Adipocyte (in vitro differentiated cells): ENCODE measurements around the gene KLRC3.
"Not testable (repeated sequence)": the region's sequence is repeated elsewhere in the genome, so short reads cannot be mapped to it uniquely, and the experiment has no call there.

Experiments used
- DNase-seq: peaks from one replicate; pipeline ENCODE4 v3.0.0-alpha.2; 2015; ENCODE audit warnings: low read depth
- H3K27me3 ChIP-seq: replicated peaks from 2 replicates; pipeline ENCODE4 v1.7.0; 2013; ENCODE audit warnings: mild to moderate bottlenecking, low read length, moderate library complexity; ENCODE audit not compliant: control insufficient read depth, insufficient read depth
- H3K36me3 ChIP-seq: 2 replicates; pipeline ENCODE4 v1.7.0; 2013; ENCODE audit warnings: low read length, mild to moderate bottlenecking, moderate library complexity; ENCODE audit not compliant: control insufficient read depth, insufficient read depth, severe bottlenecking
- H3K4me1 ChIP-seq: 2 replicates; pipeline ENCODE4 v1.7.0; 2013; ENCODE audit warnings: mild to moderate bottlenecking, low read length, moderate library complexity; ENCODE audit not compliant: control insufficient read depth, insufficient read depth
- H3K4me3 ChIP-seq: 2 replicates; pipeline ENCODE4 v1.7.0; 2013; ENCODE audit warnings: mild to moderate bottlenecking, low read length, moderate library complexity
- H3K9ac ChIP-seq: 2 replicates; pipeline ENCODE4 v1.7.0; 2013; ENCODE audit warnings: mild to moderate bottlenecking, low read length, moderate library complexity
- H3K9me3 ChIP-seq: 2 replicates; pipeline ENCODE4 v1.7.0; 2013; ENCODE audit warnings: mild to moderate bottlenecking, low read length, moderate library complexity; ENCODE audit not compliant: control insufficient read depth

Gene KLRC3

DNA sequence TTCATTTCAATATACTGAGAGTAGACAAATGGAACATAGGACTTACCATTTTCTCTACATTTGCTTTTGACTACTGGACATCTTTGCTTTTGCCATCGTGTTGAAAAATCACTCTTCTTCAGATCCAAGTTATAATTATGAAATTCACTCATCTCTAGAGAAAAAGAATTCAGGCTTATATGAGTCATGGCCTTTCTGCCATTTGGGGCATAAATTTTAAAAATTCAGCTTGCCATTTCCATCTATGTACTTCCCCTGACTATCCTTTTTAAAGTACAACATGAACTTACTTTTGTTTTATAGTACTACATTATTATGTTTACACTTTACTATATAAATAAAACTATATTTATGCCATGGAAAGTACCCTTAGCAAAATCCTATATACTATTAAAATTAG, 33.5 kb downstream of the KLRC3 start:
- no peak for DNase-seq
- no peak overlapping the region for H3K9ac ChIP-seq
- H3K27me3 ChIP-seq, result no peaks in the 10 kb centered on the region

GRCh38 chr12:10385166-10385613, 35.2 kb downstream of the KLRC3 start:
- Histone ChIP-seq H3K4me3 (peak overlapping the region; percentile 18), H3K27me3 (no peaks in the 10 kb centered on the region), H3K4me1 (peaks cover 22% of the 10 kb centered on the region), H3K9me3 (peaks cover 9% of the 10 kb centered on the region), H3K9ac (no peak overlapping the region), H3K36me3 (no peaks in the 10 kb centered on the region)
- peak; percentile 81 for DNase-seq

More for the DNA sequence above, 33.5 kb downstream of the KLRC3 start:
- Histone ChIP-seq H3K9me3 (peaks cover 9% of the 10 kb centered on the region), H3K4me3 (no peak overlapping the region), H3K4me1 (peaks cover 26% of the 10 kb centered on the region), H3K36me3 (no peaks in the 10 kb centered on the region)

DNA sequence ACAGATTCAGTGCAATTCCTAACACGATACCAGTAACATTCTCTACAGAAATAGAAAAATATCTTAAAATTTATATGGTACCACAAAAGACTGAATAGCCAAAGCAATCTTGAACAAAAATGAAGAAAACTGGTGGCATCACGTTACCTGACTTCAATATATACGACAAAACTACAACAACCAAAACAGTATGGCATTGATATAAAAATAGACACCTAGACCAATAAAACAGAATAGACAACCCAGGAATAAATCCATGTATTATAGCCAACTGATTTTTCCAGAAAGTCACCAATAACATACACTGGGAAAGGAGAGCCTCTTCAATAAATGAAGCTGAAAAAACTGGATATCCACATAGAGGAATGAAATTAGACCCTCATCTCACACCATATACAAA, 36.2 kb downstream of the KLRC3 start:
- no peak overlapping the region for H3K9ac ChIP-seq
- no peaks in the 10 kb centered on the region for H3K36me3 ChIP-seq
- no peaks in the 10 kb centered on the region for H3K27me3 ChIP-seq
- peaks cover 22% of the 10 kb centered on the region for H3K4me1 ChIP-seq
- H3K4me3 ChIP-seq, result no peak overlapping the region
- peaks cover 9% of the 10 kb centered on the region for H3K9me3 ChIP-seq
- DNase-seq, result no peak

DNA sequence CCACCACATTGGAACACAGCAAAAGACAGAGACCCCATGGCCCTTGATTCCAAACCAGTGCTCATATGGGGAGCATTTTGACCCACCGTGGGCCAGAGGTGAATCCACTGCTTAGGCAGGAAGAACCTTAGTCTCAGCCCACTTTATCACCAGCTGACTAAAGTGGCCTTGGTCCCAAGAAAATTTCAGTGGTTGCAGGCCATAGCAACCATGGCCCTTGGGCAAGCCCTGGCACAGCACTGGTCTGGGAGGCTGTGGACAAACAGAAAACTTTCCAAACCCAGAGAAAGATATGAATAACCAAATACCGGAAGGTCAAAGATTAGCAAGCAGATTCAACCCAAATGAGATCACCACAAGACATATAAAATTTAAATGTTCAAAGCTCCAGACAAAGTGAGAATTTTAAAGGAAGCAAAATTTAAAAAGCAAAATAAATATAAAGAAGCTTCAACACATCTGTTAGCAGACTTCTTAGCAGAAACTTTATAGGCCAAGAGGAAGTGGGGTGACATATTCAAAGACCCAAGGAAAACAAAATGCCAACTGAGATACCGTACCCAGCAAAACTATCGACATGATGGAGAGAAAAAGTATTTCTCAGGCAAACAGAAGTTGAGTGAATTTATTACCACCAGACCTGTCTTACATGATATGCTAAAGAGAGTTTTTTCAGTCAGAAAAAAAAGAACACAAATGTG, 38.3 kb downstream of the KLRC3 start:
- no peaks in the 10 kb centered on the region for H3K27me3 ChIP-seq
- no peak for DNase-seq
- H3K4me1 ChIP-seq, result peaks cover 20% of the 10 kb centered on the region
- H3K4me3 ChIP-seq, result no peak overlapping the region
- no peak overlapping the region for H3K9ac ChIP-seq
- peaks cover 9% of the 10 kb centered on the region for H3K9me3 ChIP-seq
- H3K36me3 ChIP-seq, result no peaks in the 10 kb centered on the region

DNA sequence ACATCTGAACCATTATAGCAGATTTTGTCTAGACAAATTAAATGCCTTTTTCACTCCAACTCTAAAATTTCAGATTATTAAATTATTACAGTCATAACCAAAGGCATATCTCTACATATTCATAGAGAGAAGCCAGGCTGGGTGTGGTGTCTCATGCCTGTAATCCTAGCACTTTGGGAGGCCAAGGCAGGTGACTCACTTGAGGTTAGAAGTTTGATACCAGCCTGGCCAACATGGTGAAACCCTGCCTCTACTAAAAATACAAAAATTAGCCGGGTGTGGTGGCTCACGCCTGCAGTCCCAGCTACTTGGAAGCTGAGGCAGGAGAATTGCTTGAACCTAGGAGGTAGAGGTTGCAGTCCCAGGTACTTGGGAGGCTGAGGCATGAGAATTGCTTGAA, 41.7 kb downstream of the KLRC3 start:
- H3K4me1 ChIP-seq, H3K9ac ChIP-seq, H3K4me3 ChIP-seq, DNase-seq, H3K9me3 ChIP-seq, H3K27me3 ChIP-seq, H3K36me3 ChIP-seq: not testable (repeated sequence)

- no peaks in the 10 kb centered on the region for H3K27me3 ChIP-seq
- no peak overlapping the region for H3K9ac ChIP-seq
Observed at GRCh38 chr12:10374624-10375018, 45.8 kb downstream of the KLRC3 start.

DNA sequence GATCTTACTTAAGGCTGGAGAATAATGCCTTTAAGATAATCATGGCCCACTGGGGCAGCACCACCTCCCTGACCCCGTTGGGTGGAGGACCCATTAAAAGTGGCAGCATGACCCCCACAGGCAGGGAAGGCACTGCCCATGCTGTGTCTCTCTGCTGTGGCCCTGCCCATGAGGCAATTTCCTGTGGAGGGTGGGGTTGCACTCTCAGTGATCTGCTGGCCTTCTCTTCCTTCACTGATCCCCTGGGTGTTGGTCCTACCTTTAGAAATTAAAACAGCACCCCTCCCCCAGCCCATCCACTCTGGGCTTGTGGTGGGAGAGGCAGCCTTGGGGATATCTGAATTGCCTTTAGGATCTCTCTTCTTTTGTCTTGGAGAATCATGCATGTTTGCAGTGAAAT, 47.8 kb downstream of the KLRC3 start:
- Histone ChIP-seq H3K4me3 (no peak overlapping the region), H3K9ac (no peak overlapping the region), H3K9me3 (peaks cover 5% of the 10 kb centered on the region), H3K4me1 (no peaks in the 10 kb centered on the region), H3K36me3 (no peaks in the 10 kb centered on the region), H3K27me3 (no peaks in the 10 kb centered on the region)
- DNase-seq, result no peak

More at GRCh38 chr12:10374624-10375018, 45.8 kb downstream of the KLRC3 start:
- Histone ChIP-seq H3K4me1 (no peaks in the 10 kb centered on the region), H3K4me3 (no peak overlapping the region), H3K9me3 (no peaks in the 10 kb centered on the region), H3K36me3 (no peaks in the 10 kb centered on the region)
- DNase-seq, result no peak

DNA sequence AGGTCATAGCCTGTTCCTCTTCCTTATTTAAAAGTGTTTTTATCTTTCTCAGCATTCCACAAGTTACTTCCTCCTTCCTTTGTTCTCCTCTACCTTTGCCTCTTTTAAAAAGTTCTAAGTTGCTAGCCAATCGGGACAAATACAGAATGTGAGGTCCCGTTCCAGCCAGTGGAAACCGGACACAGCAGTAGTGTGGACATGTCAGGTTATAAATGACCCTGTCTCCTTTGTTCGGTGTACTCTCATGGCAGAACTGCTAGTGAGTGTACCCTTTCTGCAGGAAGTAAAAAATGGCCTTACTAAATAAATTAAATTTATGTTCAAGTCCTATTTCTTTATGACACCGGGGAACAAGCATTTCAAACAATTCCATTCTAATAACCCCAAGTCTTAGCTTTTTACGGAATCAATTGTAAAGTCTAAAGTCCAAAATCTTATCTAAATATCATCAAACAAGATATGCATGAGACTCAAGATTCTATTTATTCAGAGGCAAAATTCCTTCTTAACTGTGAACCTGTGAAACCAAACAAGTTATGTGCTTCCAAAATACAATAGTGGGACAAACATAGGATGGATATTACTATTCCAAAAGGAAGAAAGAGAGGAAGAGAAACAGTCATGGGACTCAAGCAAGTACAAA, 48.4 kb downstream of the KLRC3 start:
- not testable (repeated sequence) for H3K9ac ChIP-seq, H3K36me3 ChIP-seq, H3K9me3 ChIP-seq, DNase-seq, H3K4me1 ChIP-seq, H3K4me3 ChIP-seq, H3K27me3 ChIP-seq

DNA sequence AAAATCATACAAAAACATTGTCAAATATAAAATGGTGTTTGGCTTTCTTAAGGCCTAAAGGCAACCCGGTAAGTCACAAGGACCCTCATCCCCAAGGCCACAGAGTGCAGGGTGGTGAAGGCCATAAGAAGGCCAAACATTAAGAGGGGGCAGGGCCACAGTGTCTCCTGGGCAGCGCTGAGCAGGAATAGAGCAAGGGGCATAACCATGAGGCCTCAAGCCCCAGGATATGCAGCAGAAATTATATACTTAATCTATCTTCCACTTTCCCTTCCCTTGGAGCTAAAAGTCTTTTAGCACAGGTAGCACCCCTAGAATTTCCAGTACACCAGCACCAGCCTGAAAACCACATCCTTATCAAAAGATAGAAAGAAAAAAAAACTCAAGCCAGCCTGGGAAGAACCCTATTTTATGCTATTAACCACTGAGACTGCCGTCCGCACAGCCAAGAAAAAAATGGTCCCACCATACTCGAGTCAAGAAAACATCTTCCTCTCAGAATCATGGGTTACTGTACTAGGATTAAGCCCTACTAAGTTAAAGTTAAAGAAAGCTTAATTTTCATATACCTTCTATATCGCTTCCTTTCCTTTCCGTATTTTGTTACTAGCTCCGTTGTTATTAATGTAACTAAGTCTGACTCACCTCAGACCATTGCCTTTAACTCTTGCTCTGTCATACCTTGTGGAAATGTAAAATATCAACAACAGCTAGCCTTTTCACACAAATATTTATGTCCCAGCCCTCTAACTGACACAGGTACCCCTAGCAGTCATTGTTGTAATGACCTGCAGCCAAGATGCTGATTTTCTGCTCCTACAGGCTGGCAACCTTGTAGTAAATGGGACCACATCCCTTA, 50.6 kb downstream of the KLRC3 start:
- H3K4me3 ChIP-seq, result no peak overlapping the region
- peaks cover 14% of the 10 kb centered on the region for H3K4me1 ChIP-seq
- H3K9me3 ChIP-seq, result peaks cover 6% of the 10 kb centered on the region
- H3K27me3 ChIP-seq, result no peaks in the 10 kb centered on the region
- no peak overlapping the region for H3K9ac ChIP-seq
- DNase-seq, result no peak
- H3K36me3 ChIP-seq, result no peaks in the 10 kb centered on the region

- Histone ChIP-seq H3K27me3 (no peaks in the 10 kb centered on the region), H3K9ac (peak overlapping the region; percentile 34), H3K4me1 (peaks cover 25% of the 10 kb centered on the region), H3K4me3 (peak overlapping the region; percentile 40), H3K9me3 (peaks cover 6% of the 10 kb centered on the region), H3K36me3 (no peaks in the 10 kb centered on the region)
- no peak for DNase-seq
Observed at GRCh38 chr12:10368206-10369171, 51.9 kb downstream of the KLRC3 start.
